Mesothelial cell of epicardium (in vitro differentiated cells): Measurements from ENCODE around the gene DDR2. TPM values are rescaled to one million over a fixed set of nuclear protein-coding genes. Genes with fewer than 3 reads are reported as not detected.

ENCODE experiments used
- DNase-seq, 2 experiments: peaks; one replicate each; pipeline ENCODE4 v3.0.0; 2021; ENCODE audit warnings: low spot score in 2 of 2; ENCODE audit not compliant: unreplicated experiment in 2 of 2
- H3K27ac Mint-ChIP-seq: 2 replicates; pipeline ENCODE4 v1.8.0; 2021; ENCODE audit warnings: mixed read lengths
- H3K27me3 Mint-ChIP-seq: 2 replicates; pipeline ENCODE4 v1.8.0; 2021; ENCODE audit warnings: low read depth, mixed read lengths
- H3K36me3 Mint-ChIP-seq: 2 replicates; pipeline ENCODE4 v1.8.0; 2021; ENCODE audit warnings: mixed read lengths
- H3K4me1 Mint-ChIP-seq: 2 replicates; pipeline ENCODE4 v1.8.0; 2021; ENCODE audit warnings: mixed read lengths
- H3K4me3 Mint-ChIP-seq: 2 replicates; pipeline ENCODE4 v1.8.0; 2021; ENCODE audit warnings: mild to moderate bottlenecking, moderate library complexity, mixed read lengths
- H3K9me3 Mint-ChIP-seq: 2 replicates; pipeline ENCODE4 v1.8.0; 2021; ENCODE audit warnings: mixed read lengths
- total RNA-seq: library from RNA; stranded (reverse); gene quantifications from 3 replicates; pipeline ENCODE4 v1.2.1, GENCODE V29; 2021
- TF ChIP-seq, protein P1 (sequence below): fragments of 200-600 bp; sonication (generic); IDR thresholded peaks from one replicate; pipeline ENCODE4 v1.5.0; 2021; ENCODE audit warnings: antibody characterized with exemption; ENCODE audit not compliant: unreplicated experiment

DDR2 gene
- total RNA-seq, 1 donor from 2014 or later = 58.1 TPM

DNA sequence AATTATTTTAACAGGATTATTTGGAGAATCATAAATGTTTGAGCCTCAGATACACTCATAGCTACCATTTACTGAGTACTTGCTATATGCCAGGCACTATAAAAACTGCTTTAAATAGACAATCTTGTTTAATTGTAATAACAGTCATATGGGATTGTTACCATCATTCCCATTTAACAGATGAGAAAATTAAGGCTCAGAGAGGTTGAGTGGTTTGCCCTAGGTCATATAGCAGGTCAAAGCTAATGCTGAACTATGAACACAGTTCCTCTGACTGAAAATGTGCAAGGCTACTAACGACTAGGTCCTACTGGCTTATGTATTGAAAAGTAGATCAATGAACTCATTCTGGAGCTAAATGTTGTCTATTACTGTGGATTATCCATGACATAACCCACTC is 63.4 kb downstream of the DDR2 start:
- no peak overlapping the region for H3K27ac Mint-ChIP-seq
- no peaks in the 10 kb centered on the region for H3K9me3 Mint-ChIP-seq
- TF ChIP-seq, protein P1, sequence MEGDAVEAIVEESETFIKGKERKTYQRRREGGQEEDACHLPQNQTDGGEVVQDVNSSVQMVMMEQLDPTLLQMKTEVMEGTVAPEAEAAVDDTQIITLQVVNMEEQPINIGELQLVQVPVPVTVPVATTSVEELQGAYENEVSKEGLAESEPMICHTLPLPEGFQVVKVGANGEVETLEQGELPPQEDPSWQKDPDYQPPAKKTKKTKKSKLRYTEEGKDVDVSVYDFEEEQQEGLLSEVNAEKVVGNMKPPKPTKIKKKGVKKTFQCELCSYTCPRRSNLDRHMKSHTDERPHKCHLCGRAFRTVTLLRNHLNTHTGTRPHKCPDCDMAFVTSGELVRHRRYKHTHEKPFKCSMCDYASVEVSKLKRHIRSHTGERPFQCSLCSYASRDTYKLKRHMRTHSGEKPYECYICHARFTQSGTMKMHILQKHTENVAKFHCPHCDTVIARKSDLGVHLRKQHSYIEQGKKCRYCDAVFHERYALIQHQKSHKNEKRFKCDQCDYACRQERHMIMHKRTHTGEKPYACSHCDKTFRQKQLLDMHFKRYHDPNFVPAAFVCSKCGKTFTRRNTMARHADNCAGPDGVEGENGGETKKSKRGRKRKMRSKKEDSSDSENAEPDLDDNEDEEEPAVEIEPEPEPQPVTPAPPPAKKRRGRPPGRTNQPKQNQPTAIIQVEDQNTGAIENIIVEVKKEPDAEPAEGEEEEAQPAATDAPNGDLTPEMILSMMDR = no peak
- no peaks in the 10 kb centered on the region for H3K27me3 Mint-ChIP-seq
- DNase-seq = no peak
- H3K36me3 Mint-ChIP-seq = no peaks in the 10 kb centered on the region
- H3K4me3 Mint-ChIP-seq = no peak overlapping the region
- H3K4me1 Mint-ChIP-seq = peaks cover 32% of the 10 kb centered on the region

DNA sequence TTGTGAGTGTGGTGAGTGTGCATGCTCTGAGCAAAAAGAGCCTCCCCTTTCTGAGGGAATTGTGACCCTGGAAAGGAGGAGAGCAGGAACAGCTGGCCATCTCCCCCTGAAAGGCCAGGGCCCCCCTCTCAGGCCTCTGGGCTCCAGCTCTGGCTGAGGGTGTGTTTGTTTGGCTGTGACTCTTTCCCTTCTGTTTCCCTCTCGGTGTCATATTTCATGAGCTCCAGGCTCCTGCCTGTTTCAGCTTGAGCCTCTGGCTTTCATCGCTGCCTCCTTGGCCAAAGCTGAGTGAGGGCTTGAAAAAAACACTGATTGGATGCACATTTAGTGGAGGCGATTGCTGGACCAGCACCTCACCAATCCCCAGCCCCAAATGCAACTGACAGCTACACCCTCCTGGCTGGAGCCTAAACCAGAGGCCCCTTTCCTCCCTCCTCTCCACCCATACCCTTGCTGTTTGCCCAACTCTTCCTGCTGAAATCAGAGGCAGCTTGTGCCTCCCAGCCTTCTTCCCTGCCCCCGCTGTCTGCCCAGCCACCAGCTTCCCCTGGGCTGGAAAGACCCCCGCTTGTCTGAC is 64.1 kb downstream of the DDR2 start:
- Mint-ChIP-seq H3K9me3 (no peaks in the 10 kb centered on the region), H3K4me1 (peaks cover 25% of the 10 kb centered on the region)

DNA sequence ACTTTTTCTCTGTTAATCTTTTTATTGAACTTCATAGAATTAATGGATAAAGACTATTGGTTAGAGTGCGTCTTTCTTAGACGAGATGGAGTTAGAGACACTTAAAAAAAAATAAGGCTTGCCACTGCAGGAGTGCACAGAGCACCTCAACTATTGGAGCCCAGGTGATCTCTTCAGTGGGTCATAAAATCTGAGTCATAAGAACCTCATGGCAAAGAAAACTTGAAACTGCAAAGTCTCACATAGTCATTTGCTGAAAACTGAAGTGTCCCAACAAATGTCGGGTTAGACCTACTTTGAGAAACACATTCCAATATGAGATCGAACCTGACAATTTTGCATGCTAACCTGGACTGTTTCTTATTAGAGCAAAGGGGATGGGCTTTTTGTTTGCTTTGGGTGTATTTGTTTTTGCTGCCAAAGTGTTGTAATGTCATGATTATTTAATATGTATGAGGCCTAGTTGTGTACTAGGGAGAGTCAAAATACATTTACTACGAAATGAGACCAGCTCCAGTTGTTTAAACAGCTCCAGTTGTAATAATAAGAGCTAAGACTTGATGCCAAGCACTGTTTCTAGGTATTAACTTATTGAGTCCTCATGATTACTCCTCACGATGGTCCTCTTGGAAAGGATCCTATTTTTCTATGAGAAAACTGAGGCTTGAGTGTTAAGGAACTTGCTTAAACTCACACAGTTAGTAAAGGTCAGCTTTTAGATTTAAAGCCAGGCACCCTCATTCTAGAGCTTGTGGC is 65.1 kb downstream of the DDR2 start:
- TF ChIP-seq, protein P1 = no peak
- H3K27ac Mint-ChIP-seq = peak overlapping the region; percentile 90
- peaks cover 25% of the 10 kb centered on the region for H3K4me1 Mint-ChIP-seq
- no peak overlapping the region for H3K4me3 Mint-ChIP-seq
- DNase-seq = no peak
- H3K36me3 Mint-ChIP-seq = no peaks in the 10 kb centered on the region
- no peaks in the 10 kb centered on the region for H3K27me3 Mint-ChIP-seq
- H3K9me3 Mint-ChIP-seq = no peaks in the 10 kb centered on the region

More for the DNA sequence above, 64.1 kb downstream of the DDR2 start:
- TF ChIP-seq, protein P1 = no peak
- H3K27me3 Mint-ChIP-seq = no peaks in the 10 kb centered on the region
- peak overlapping the region; percentile 30 for H3K4me3 Mint-ChIP-seq
- no peaks in the 10 kb centered on the region for H3K36me3 Mint-ChIP-seq
- DNase-seq = peak; percentile 35 to 59
- H3K27ac Mint-ChIP-seq = peak overlapping the region; percentile 90

DNA sequence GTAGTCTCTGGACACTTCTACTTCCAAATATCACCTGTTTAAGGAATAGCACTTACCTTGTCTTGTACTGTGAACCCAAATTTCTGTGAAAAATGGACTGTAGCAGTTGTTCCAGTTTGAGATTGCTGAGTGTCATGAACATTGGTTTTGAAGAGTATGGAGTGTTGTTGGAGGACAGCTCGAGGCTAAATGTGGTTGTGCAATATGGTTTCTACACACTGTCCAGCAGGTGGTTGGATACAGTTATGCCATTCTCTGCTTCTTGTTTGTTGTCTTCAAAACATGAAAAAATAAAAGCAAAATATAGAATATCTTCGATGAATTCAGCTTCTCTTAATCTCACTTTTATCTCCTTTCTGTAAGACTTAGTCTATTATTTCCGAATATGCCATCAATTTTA is 67.1 kb downstream of the DDR2 start:
- Mint-ChIP-seq H3K27ac (no peak overlapping the region), H3K36me3 (no peaks in the 10 kb centered on the region), H3K9me3 (no peaks in the 10 kb centered on the region), H3K27me3 (no peaks in the 10 kb centered on the region), H3K4me1 (peaks cover 25% of the 10 kb centered on the region), H3K4me3 (no peak overlapping the region)
- no peak for DNase-seq
- TF ChIP-seq, protein P1 = no peak

DNA sequence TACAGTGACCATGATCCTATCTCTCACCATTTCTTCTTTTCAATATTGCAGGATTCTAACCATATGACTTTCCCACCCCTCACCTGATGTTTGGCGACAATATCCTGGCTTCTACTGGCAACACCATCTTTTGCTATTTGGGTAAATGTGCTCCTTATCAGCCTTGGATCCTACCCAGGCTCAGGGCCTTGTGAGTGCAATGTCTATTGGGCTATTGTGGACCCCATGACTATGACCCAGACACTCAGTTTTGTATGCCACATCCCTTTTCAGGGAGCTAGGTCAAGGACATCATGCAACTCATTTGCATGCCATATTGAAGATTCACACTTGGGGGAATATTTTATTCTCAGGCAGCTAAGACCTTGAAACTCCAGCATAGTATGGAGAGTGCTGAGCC is 67.9 kb downstream of the DDR2 start:
- Mint-ChIP-seq H3K4me3 (no peak overlapping the region), H3K27ac (no peak overlapping the region), H3K4me1 (peaks cover 25% of the 10 kb centered on the region), H3K36me3 (no peaks in the 10 kb centered on the region), H3K9me3 (no peaks in the 10 kb centered on the region), H3K27me3 (no peaks in the 10 kb centered on the region)
- TF ChIP-seq, protein P1 = no peak
- DNase-seq = no peak
